SHP77 (cell line): ENCODE results near the gene TXNDC15.
"Not testable (repeated sequence)": the region's sequence is repeated elsewhere in the genome, so short reads cannot be mapped to it uniquely, and the experiment has no call there.

ENCODE experiments used
- DNase-seq, 2 experiments: peaks; one replicate each; lab custom pipeline; 2025; lab: John Stamatoyannopoulos, UW

The TXNDC15 gene

GRCh38 chr5:134877159-134877558, 3.0 kb downstream of the TXNDC15 start:
- DNase-seq, result no peak

- DNase-seq, result no peak
Observed at GRCh38 chr5:134878403-134878802, 4.2 kb downstream of the TXNDC15 start.

GRCh38 chr5:134879456-134879855, 5.3 kb downstream of the TXNDC15 start:
- no peak for DNase-seq

- not testable (repeated sequence) for DNase-seq
Observed at GRCh38 chr5:134880937-134881336, 6.8 kb downstream of the TXNDC15 start.

GRCh38 chr5:134881711-134882110, 7.5 kb downstream of the TXNDC15 start:
- DNase-seq, result not testable (repeated sequence)

GRCh38 chr5:134887593-134888159, 13.5 kb downstream of the TXNDC15 start:
- no peak for DNase-seq

GRCh38 chr5:134889335-134889734, 15.2 kb downstream of the TXNDC15 start:
- no peak for DNase-seq

- no peak for DNase-seq
Observed at GRCh38 chr5:134891473-134891872, 17.3 kb downstream of the TXNDC15 start.

GRCh38 chr5:134892282-134892681, 18.1 kb downstream of the TXNDC15 start:
- no peak for DNase-seq

GRCh38 chr5:134892926-134893325, 18.8 kb downstream of the TXNDC15 start:
- no peak for DNase-seq

- DNase-seq, result no peak
Observed at GRCh38 chr5:134893748-134894505, 19.8 kb downstream of the TXNDC15 start.

GRCh38 chr5:134902071-134902801, 28.1 kb downstream of the TXNDC15 start:
- DNase-seq, result no peak

GRCh38 chr5:134904610-134905245, 30.6 kb downstream of the TXNDC15 start, which contains the start of gene PCBD2:
Gene PCBD2 (plus strand): TSS chr5:134905131. CDS start chr5:134905140, 9 bp downstream.
- peak; percentile 89 to 92 for DNase-seq

GRCh38 chr5:134905246-134905996, 31.2 kb downstream of the TXNDC15 start:
- peak; percentile 54 to 64 for DNase-seq

GRCh38 chr5:134906811-134907210, 32.6 kb downstream of the TXNDC15 start:
- DNase-seq, result no peak

GRCh38 chr5:134910752-134911151, 36.6 kb downstream of the TXNDC15 start:
- not testable (repeated sequence) for DNase-seq

GRCh38 chr5:134911285-134912206, 37.4 kb downstream of the TXNDC15 start:
- no peak for DNase-seq

- no peak for DNase-seq
Observed at GRCh38 chr5:134913254-134913653, 39.1 kb downstream of the TXNDC15 start.

GRCh38 chr5:134913795-134914194, 39.6 kb downstream of the TXNDC15 start:
- DNase-seq, result no peak

GRCh38 chr5:134917070-134917815, 43.1 kb downstream of the TXNDC15 start:
- no peak for DNase-seq
